ENCODE results near the gene ZNF385D. TPM values are rescaled to one million over a fixed set of nuclear protein-coding genes. Genes with fewer than 3 reads are reported as not detected.

Gene ZNF385D
- total and polyA plus RNA-seq, 2 of the 13 experiments (the other 11 are each of a cell fraction or from before 2014, with no cell fraction given): not detected

GRCh38 chr3:21573291-21573690 is 177.7 kb downstream of the ZNF385D start:
- CTCF ChIA-PET (ENCODE audit: low intra/inter-chr PET ratio, low total read pairs): no interaction called here
- DNase-seq (ENCODE audit: low spot score) (no peak), FAIRE-seq (no peak), ATAC-seq (no peak)
- in situ Hi-C loops (cut with HindIII; ENCODE audit: extremely low pct_ligation_motif_present, low pct_unique_long_range_greater_than_20kb): no loop called here
- intact Hi-C loops (cut with micrococcal nuclease; ENCODE audit: unreplicated experiment): no loop called here
- no TSS peak for BruUV-seq (replicated peaks)
- Histone ChIP-seq H3K4me2 (ENCODE audit: low read depth, low read length) (no peak overlapping the region), H2AFZ (ENCODE audit: low read length) (no peak overlapping the region), H3K9me3 (ENCODE audit: low read length) (peaks cover 6% of the 10 kb centered on the region; the same call in 1 of the 2 replicates), H3K9ac (ENCODE audit: insufficient read depth, low read depth, low read length) (no peak overlapping the region), H3K4me3 (replicated peaks in 1 of 3; ENCODE audit: insufficient read depth in 1 of 3, low read depth in 2 of 3, low read length in 3 of 3) (no peak overlapping the region), H3K27ac (ENCODE audit: extremely low read length, insufficient read depth, low read length) (no peak overlapping the region), H3K79me2 (ENCODE audit: insufficient read depth, low read length) (no peaks in the 10 kb centered on the region), H3K27me3 (ENCODE audit: control insufficient read depth in 1 of 2, insufficient read depth in 2 of 2, low read length in 2 of 2) (no peaks in the 10 kb centered on the region), H4K20me1 (ENCODE audit: insufficient read depth, low read length) (no peaks in the 10 kb centered on the region), H3K36me3 (replicated peaks in 1 of 2; ENCODE audit: control insufficient read depth in 1 of 2, insufficient read depth in 2 of 2, low read length in 2 of 2) (no peaks in the 10 kb centered on the region), H3K4me1 (ENCODE audit: insufficient read depth, low read length) (no peaks in the 10 kb centered on the region)
- WGBS (ENCODE audit: low lambda C conversion rate): 6% methylated on average over 2 of the region's 2 CpGs
- POLR2A ChIA-PET: no interaction called here
- no peak for TF ChIP-seq SYNCRIP (IDR thresholded peaks at IDR 0.05; ENCODE audit: insufficient read depth, low read depth, low read length)
- no peak for TF ChIP-seq ZNF354B (CRISPR knock-in tag; IDR thresholded peaks at IDR 0.05)
- no peak for TF ChIP-seq ELF1 (CRISPR knock-in tag; IDR thresholded peaks at IDR 0.05)
- TF ChIP-seq, protein P1, sequence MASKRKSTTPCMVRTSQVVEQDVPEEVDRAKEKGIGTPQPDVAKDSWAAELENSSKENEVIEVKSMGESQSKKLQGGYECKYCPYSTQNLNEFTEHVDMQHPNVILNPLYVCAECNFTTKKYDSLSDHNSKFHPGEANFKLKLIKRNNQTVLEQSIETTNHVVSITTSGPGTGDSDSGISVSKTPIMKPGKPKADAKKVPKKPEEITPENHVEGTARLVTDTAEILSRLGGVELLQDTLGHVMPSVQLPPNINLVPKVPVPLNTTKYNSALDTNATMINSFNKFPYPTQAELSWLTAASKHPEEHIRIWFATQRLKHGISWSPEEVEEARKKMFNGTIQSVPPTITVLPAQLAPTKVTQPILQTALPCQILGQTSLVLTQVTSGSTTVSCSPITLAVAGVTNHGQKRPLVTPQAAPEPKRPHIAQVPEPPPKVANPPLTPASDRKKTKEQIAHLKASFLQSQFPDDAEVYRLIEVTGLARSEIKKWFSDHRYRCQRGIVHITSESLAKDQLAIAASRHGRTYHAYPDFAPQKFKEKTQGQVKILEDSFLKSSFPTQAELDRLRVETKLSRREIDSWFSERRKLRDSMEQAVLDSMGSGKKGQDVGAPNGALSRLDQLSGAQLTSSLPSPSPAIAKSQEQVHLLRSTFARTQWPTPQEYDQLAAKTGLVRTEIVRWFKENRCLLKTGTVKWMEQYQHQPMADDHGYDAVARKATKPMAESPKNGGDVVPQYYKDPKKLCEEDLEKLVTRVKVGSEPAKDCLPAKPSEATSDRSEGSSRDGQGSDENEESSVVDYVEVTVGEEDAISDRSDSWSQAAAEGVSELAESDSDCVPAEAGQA (IDR thresholded peaks at IDR 0.05; ENCODE audit: low read depth): no peak
- TF ChIP-seq, protein P1 (CRISPR knock-in tag; IDR thresholded peaks at IDR 0.05; ENCODE audit: borderline replicate concordance): no peak
- TF ChIP-seq ZNF878 (CRISPR knock-in tag; IDR thresholded peaks at IDR 0.05): no peak
- no peak for TF ChIP-seq ZNF773 (CRISPR knock-in tag; IDR thresholded peaks at IDR 0.05; ENCODE audit: borderline replicate concordance)
- TF ChIP-seq, protein P2, sequence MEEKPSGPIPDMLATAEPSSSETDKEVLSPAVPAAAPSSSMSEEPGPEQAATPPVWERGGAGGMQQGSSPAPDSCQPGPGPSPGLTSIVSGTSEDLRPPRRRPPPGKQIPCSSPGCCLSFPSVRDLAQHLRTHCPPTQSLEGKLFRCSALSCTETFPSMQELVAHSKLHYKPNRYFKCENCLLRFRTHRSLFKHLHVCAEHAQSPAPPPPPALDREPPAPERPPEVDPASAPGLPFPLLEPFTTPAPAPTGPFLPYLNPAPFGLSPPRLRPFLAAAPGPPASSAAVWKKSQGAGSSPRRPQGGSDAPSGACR (CRISPR knock-in tag; IDR thresholded peaks at IDR 0.05): no peak
- TF ChIP-seq NFKBIZ (CRISPR knock-in tag; IDR thresholded peaks at IDR 0.05): no peak
- no peak for TF ChIP-seq HDAC1 (CRISPR knock-in tag; IDR thresholded peaks at IDR 0.05)
- TF ChIP-seq ZNF34 (CRISPR knock-in tag; IDR thresholded peaks at IDR 0.05; ENCODE audit: borderline replicate concordance): no peak
- TF ChIP-seq ZNF687 (CRISPR knock-in tag; IDR thresholded peaks at IDR 0.05): no peak

All from HepG2 (cell line).